Activated B cell treated with CpG ODN at 0.5 μM for 24 hours (primary cell): ENCODE results near the gene GLTP. TPM values are rescaled to one million over a fixed set of nuclear protein-coding genes. Genes with fewer than 3 reads are reported as not detected.
"Not testable (repeated sequence)": the region's sequence is repeated elsewhere in the genome, so short reads cannot be mapped to it uniquely, and the experiment has no call there.

Experiments used
- ATAC-seq: fragments of 200-7000 bp; cut with Tn5 transposase; one replicate; pipeline ENCODE4 v1.10.0; 2021; ENCODE audit warnings: low read depth, mild to moderate bottlenecking, moderate library complexity
- CTCF ChIA-PET: fragments of 350-600 bp; sonication (Branson Sonifier 250); formaldehyde crosslinking; loops from one replicate; lab custom pipeline; 2021; ENCODE audit warnings: antibody characterized with exemption; lab: Charles Lee
- POLR2A ChIA-PET: fragments of 350-600 bp; sonication (Branson Sonifier 250); formaldehyde crosslinking; loops from one replicate; lab custom pipeline; 2021; ENCODE audit warnings: antibody characterized with exemption; lab: Charles Lee
- DNase-seq: peaks from one replicate; pipeline ENCODE4 v3.0.0; 2022
- H3K27ac Mint-ChIP-seq: one replicate; pipeline ENCODE4 v1.8.0; 2020; ENCODE audit warnings: mixed read lengths
- H3K27me3 Mint-ChIP-seq: one replicate; pipeline ENCODE4 v1.8.0; 2021; ENCODE audit warnings: mixed read lengths
- H3K36me3 Mint-ChIP-seq: one replicate; pipeline ENCODE4 v1.8.0; 2021; ENCODE audit warnings: low read depth, mixed read lengths
- H3K4me1 Mint-ChIP-seq: one replicate; pipeline ENCODE4 v1.8.0; 2021; ENCODE audit warnings: mixed read lengths
- H3K4me3 Mint-ChIP-seq: one replicate; pipeline ENCODE4 v1.8.0; 2020; ENCODE audit warnings: mild to moderate bottlenecking, mixed read lengths
- H3K9me3 Mint-ChIP-seq: one replicate; pipeline ENCODE4 v1.8.0; 2020; ENCODE audit warnings: mixed read lengths
- CTCF ChIP-seq: fragments of 200-600 bp; IDR thresholded peaks from one replicate; pipeline ENCODE4 v1.8.0; 2022; ENCODE audit warnings: antibody characterized with exemption, mild to moderate bottlenecking
- intact Hi-C: fragments of 100-400 bp; cut with micrococcal nuclease; formaldehyde crosslinking; loops from one replicate; pipeline ENCODE4 v1.15.1; 2024
- total RNA-seq: library from RNA; stranded (reverse); gene quantifications from 2 replicates; pipeline ENCODE4 v1.2.3, GENCODE V29; 2022

Gene GLTP
- total RNA-seq, 1 donor from 2014 or later, result 26.5 TPM

DNA sequence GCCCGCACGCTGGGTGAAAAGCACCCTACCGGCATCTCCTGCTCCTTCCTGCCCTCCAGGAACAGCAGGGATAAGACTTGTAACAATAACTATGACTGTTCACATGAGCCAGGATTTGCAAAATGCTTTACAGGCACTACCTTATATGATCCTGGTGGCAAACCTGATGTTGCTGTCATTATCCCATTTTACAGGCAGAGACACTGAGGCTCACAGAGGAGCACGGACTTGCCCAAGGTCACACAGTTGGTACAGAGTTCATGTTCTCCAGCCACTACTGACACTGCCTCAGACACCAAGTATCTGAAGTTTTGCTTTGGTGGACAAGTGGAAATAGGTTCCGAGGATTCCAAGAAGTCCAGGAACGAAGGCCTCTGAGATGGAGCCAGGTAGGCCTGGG lies 22.6 kb downstream of the GLTP start:
- no peak for TF ChIP-seq CTCF
- DNase-seq (no peak), ATAC-seq (no peak)
- Mint-ChIP-seq H3K4me1 (peaks cover 4% of the 10 kb centered on the region), H3K27me3 (no peaks in the 10 kb centered on the region), H3K4me3 (no peak overlapping the region), H3K36me3 (peaks cover 58% of the 10 kb centered on the region), H3K9me3 (no peaks in the 10 kb centered on the region), H3K27ac (no peak overlapping the region)
- intact Hi-C loops, result loop anchor here (10.0 kb wide), 1 partner anchor 387 kb away; no protein-coding TSS in a partner anchor
- ChIA-PET CTCF (interaction anchor here (2.0 kb wide), 1 partner anchor 12 kb away, joined by 10 read pairs; no protein-coding TSS in a partner anchor), POLR2A (interaction anchor here (0.9 kb wide), 1 partner anchor 574 kb away, joined by 5 read pairs; no protein-coding TSS in a partner anchor)

- intact Hi-C loops, result loop anchor here (10.0 kb wide), 1 partner anchor 389 kb away; no protein-coding TSS in a partner anchor
Observed at GRCh38 chr12:109855377-109855776, 25.0 kb downstream of the GLTP start.

GRCh38 chr12:109850518-109850917 lies 29.8 kb downstream of the GLTP start:
- CTCF ChIA-PET, result interaction anchor here (0.6 to 0.7 kb wide), 2 partner anchors 9 to 11 kb away, joined by 3 read pairs; no protein-coding TSS in a partner anchor
- H3K9me3 Mint-ChIP-seq, result not testable (repeated sequence)
- intact Hi-C loops, result loop anchor here (5.0 to 10.0 kb wide), 2 partner anchors 167 to 394 kb away; no protein-coding TSS in a partner anchor

More at GRCh38 chr12:109855377-109855776, 25.0 kb downstream of the GLTP start:
- Mint-ChIP-seq H3K36me3 (peaks cover 57% of the 10 kb centered on the region), H3K9me3 (no peaks in the 10 kb centered on the region), H3K27ac (no peak overlapping the region), H3K4me3 (no peak overlapping the region), H3K27me3 (no peaks in the 10 kb centered on the region), H3K4me1 (no peaks in the 10 kb centered on the region)
- DNase-seq (no peak), ATAC-seq (no peak)
- POLR2A ChIA-PET, result no interaction called here
- TF ChIP-seq CTCF, result no peak
- CTCF ChIA-PET, result no interaction called here

DNA sequence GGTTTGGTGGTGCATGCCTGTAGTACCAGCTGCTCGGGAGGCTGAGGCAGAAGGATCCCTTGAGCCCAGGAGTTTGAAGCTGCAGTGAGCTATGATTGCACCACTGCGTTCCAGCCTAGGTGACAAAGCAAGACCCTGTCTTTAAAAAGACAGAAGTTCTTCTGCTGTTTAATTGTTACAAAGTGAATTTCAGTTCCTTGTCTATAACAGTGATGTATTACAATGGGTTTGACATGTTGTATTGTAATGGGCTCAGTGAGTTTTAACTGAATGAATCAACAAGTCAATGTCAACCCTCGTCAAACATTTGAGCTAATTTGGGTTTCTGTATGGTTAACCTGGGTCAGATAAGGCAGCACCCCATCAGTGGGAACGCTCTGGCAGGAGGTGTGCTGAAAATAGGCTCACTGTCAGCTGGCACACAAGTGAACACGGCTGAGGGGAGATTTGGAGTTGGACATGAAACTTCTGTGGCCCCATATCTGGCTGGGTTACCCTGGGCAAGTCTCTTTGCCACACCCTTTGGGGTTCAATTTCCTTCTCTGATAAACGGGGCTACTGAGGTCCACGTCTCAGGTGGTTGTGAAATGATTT lies 33.1 kb downstream of the GLTP start:
- intact Hi-C loops, result no loop called here
- peaks cover 9% of the 10 kb centered on the region for H3K36me3 Mint-ChIP-seq
- DNase-seq (no peak), ATAC-seq (no peak)
- H3K4me1 Mint-ChIP-seq, result peaks cover 6% of the 10 kb centered on the region
- no peak overlapping the region for H3K4me3 Mint-ChIP-seq
- TF ChIP-seq CTCF, result no peak
- ChIA-PET CTCF (interaction anchor here (2.9 kb wide), 1 partner anchor 42 kb away, joined by 23 read pairs; no protein-coding TSS in a partner anchor), POLR2A (interaction anchor here (0.7 kb wide), 1 partner anchor 22 kb away, joined by 3 read pairs; no protein-coding TSS in a partner anchor)
- no peaks in the 10 kb centered on the region for H3K9me3 Mint-ChIP-seq
- H3K27me3 Mint-ChIP-seq, result no peaks in the 10 kb centered on the region
- H3K27ac Mint-ChIP-seq, result no peak overlapping the region

More at GRCh38 chr12:109850518-109850917, 29.8 kb downstream of the GLTP start:
- DNase-seq, POLR2A ChIA-PET, H3K27me3 Mint-ChIP-seq, H3K4me3 Mint-ChIP-seq, ATAC-seq, H3K4me1 Mint-ChIP-seq, H3K27ac Mint-ChIP-seq: not testable (repeated sequence)
- H3K36me3 Mint-ChIP-seq, result peaks cover 28% of the 10 kb centered on the region

GRCh38 chr12:109845824-109846205 lies 34.5 kb downstream of the GLTP start:
- intact Hi-C loops, result loop anchor here (1.0 to 2.0 kb wide), 4 partner anchors 34 to 327 kb away; partner anchors contain the start of gene GLTP
- Mint-ChIP-seq H3K4me3 (no peak overlapping the region), H3K36me3 (peaks cover 2% of the 10 kb centered on the region), H3K27ac (no peak overlapping the region), H3K4me1 (peaks cover 6% of the 10 kb centered on the region), H3K9me3 (no peaks in the 10 kb centered on the region), H3K27me3 (no peaks in the 10 kb centered on the region)
- CTCF ChIA-PET, result interaction anchor here (0.7 to 2.9 kb wide), 18 partner anchors 8 to 756 kb away, joined by 3 to 23 read pairs (median 5); no protein-coding TSS in a partner anchor
- ATAC-seq (no peak), DNase-seq (no peak)
- POLR2A ChIA-PET, result interaction anchor here (0.7 to 1.0 kb wide), 2 partner anchors 83 to 523 kb away, joined by 4 read pairs; no protein-coding TSS in a partner anchor
- TF ChIP-seq CTCF, result no peak
